Panc1 (cell line): ENCODE measurements around the gene SEMA5B. TPM values are rescaled to one million over a fixed set of nuclear protein-coding genes. Genes with fewer than 3 reads are reported as not detected.

Source experiments
- ATAC-seq: fragments of 200-7000 bp; cut with Tn5 transposase; 2 replicates; pipeline ENCODE4 v1.9.1; 2020; ENCODE audit warnings: mild to moderate bottlenecking, moderate library complexity
- BruUV-seq: library from RNA; stranded (reverse); fragments of 400-500 nt; replicated peaks from 2 replicates; lab custom pipeline; 2021; lab: Mats Ljungman, UMichigan
- CTCF ChIA-PET: fragments of 300-600 bp; sonication (Branson Sonifier 250); formaldehyde crosslinking; loops from one replicate; lab custom pipeline; 2022; ENCODE audit warnings: antibody characterized with exemption; lab: Charles Lee
- POLR2A ChIA-PET: fragments of 300-600 bp; sonication (Branson Sonifier 250); formaldehyde crosslinking; loops from one replicate; lab custom pipeline; 2022; ENCODE audit warnings: antibody characterized with exemption; lab: Charles Lee
- DNase-seq: peaks from one replicate; pipeline ENCODE4 v3.0.0-alpha.2; 2010; ENCODE audit warnings: low read depth, low spot score
- H3K27ac ChIP-seq: 2 replicates; pipeline ENCODE4 v1.5.1; 2011; ENCODE audit warnings: mild to moderate bottlenecking, low read length, inconsistent platforms
- H3K27me3 ChIP-seq: fragments of 200-500 bp; sonication (Bioruptor generic); 2 replicates; pipeline ENCODE4 v1.6.0; 2014; ENCODE audit warnings: low read length, inconsistent platforms; ENCODE audit not compliant: control insufficient read depth, insufficient read depth
- H3K36me3 ChIP-seq: fragments of 200-500 bp; sonication (Bioruptor generic); 2 replicates; pipeline ENCODE4 v1.5.1; 2014; ENCODE audit warnings: inconsistent platforms, mild to moderate bottlenecking, low read length, moderate library complexity; ENCODE audit not compliant: control insufficient read depth, insufficient read depth
- H3K4me1 ChIP-seq: 2 replicates; pipeline ENCODE4 v1.5.1; 2011; ENCODE audit warnings: inconsistent platforms, mild to moderate bottlenecking, low read length, moderate library complexity; ENCODE audit not compliant: control insufficient read depth, insufficient read depth
- H3K4me3 ChIP-seq, 2 experiments: 2 replicates each; pipeline ENCODE4 v1.5.1; 2011 to 2012; ENCODE audit warnings: low read depth in 2 of 2, low read length in 2 of 2, mild to moderate bottlenecking in 2 of 2, inconsistent platforms in 1 of 2, moderate library complexity in 1 of 2
- H3K9me3 ChIP-seq: fragments of 200-500 bp; sonication (Bioruptor generic); 2 replicates; pipeline ENCODE4 v1.5.1; 2014; ENCODE audit warnings: low read depth, mild to moderate bottlenecking, inconsistent platforms, low read length, moderate library complexity; ENCODE audit not compliant: control insufficient read depth, insufficient read depth
- CTCF ChIP-seq: fragments of 450-650 bp; IDR thresholded peaks from 2 replicates; pipeline ENCODE4 v1.5.1; 2017; ENCODE audit warnings: mild to moderate bottlenecking
- POLR2AphosphoS5 ChIP-seq: IDR thresholded peaks from 2 replicates; pipeline ENCODE4 v1.6.1; 2012; ENCODE audit warnings: mild to moderate bottlenecking, low read depth, low read length, moderate library complexity
- REST ChIP-seq, 2 experiments: IDR thresholded peaks; 2 replicates each; pipeline ENCODE4 v1.6.1; 2011 to 2012; ENCODE audit warnings: low read depth in 2 of 2, control low read depth in 1 of 2, low read length in 1 of 2, mild to moderate bottlenecking in 1 of 2, moderate library complexity in 1 of 2; ENCODE audit not compliant: insufficient read depth in 1 of 2
- SIN3A ChIP-seq: IDR thresholded peaks from 2 replicates; pipeline ENCODE4 v1.6.1; 2012; ENCODE audit warnings: low read depth, mild to moderate bottlenecking, low read length, moderate library complexity, borderline replicate concordance; ENCODE audit not compliant: insufficient read depth
- TCF7L2 ChIP-seq: IDR thresholded peaks from 2 replicates; pipeline ENCODE4 v1.6.1; 2011; ENCODE audit warnings: mild to moderate bottlenecking, low read depth, low read length, inconsistent platforms
- in situ Hi-C: cut with HindIII; loops from 2 replicates; pipeline ENCODE4 v1.10.0; 2016; ENCODE audit warnings: low sequenced_read_pairs, low pct_unique_long_range_greater_than_20kb
- intact Hi-C: fragments of 100-400 bp; cut with micrococcal nuclease; formaldehyde crosslinking; loops from one replicate; pipeline ENCODE4 v1.10.0; 2022; ENCODE audit not compliant: unreplicated experiment
- total RNA-seq: library from RNA; stranded (reverse); gene quantifications from one replicate; pipeline ENCODE4 v1.2.1, GENCODE V29; 2021; ENCODE audit not compliant: unreplicated experiment

Gene SEMA5B
- total RNA-seq, 1 experiment from 2014 or later: 1.2 TPM

DNA sequence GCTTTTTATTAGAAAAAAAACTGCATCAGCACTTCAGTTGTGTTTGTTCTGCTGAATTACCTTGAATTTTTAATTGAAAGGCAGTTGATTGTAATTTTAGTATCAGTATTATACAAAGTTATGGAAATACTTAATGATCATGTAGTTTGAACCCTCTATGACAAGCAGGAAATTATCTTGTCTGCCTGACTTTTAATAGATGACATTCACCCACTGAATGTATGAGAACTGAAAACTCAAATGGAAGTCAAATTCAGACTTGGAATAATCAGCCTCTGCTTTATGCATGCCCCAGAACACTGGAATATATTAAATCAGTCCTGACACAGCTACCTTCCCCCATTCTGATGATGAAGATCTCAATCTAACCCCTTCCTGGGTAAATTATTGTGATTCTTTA is 159.2 kb downstream of the SEMA5B start:
- Histone ChIP-seq H3K36me3 (no peaks in the 10 kb centered on the region), H3K27me3 (no peaks in the 10 kb centered on the region), H3K4me1 (no peaks in the 10 kb centered on the region), H3K27ac (no peak overlapping the region), H3K9me3 (no peaks in the 10 kb centered on the region), H3K4me3 (no peak overlapping the region)
- DNase-seq (no peak), ATAC-seq (no peak)
- ChIA-PET POLR2A (no interaction called here), CTCF (no interaction called here)
- in situ Hi-C loops: no loop called here
- intact Hi-C loops: no loop called here
- TF ChIP-seq SIN3A: no peak
- TF ChIP-seq CTCF: no peak
- no peak for TF ChIP-seq TCF7L2
- TF ChIP-seq REST (IDR thresholded peaks at IDR 0.05; ENCODE audit: insufficient read depth in 1 of 2, low read depth in 2 of 2, low read length in 1 of 2): no peak
- no peak for TF ChIP-seq POLR2AphosphoS5
- BruUV-seq: no TSS peak

- DNase-seq: no peak
- no peaks in the 10 kb centered on the region for H3K4me1 ChIP-seq
- no peaks in the 10 kb centered on the region for H3K9me3 ChIP-seq
- H3K4me3 ChIP-seq: no peak overlapping the region
- ChIA-PET CTCF (no interaction called here), POLR2A (no interaction called here)
- BruUV-seq: no TSS peak
- intact Hi-C loops (no loop called here), in situ Hi-C loops (no loop called here)
- H3K27me3 ChIP-seq: no peaks in the 10 kb centered on the region
- no peaks in the 10 kb centered on the region for H3K36me3 ChIP-seq
- TF ChIP-seq REST (IDR thresholded peaks at IDR 0.05; ENCODE audit: insufficient read depth in 1 of 2, low read depth in 2 of 2, low read length in 1 of 2) (no peak), TCF7L2 (no peak), POLR2AphosphoS5 (no peak), SIN3A (no peak), CTCF (no peak)
- ATAC-seq: no peak
- H3K27ac ChIP-seq: no peak overlapping the region
Measured at GRCh38 chr3:122864498-122864897, 163.1 kb downstream of the SEMA5B start.
